Mucosa of descending colon (tissue), 3 donors: ENCODE results near the gene ETF1. TPM values are rescaled to one million over a fixed set of nuclear protein-coding genes. Genes with fewer than 3 reads are reported as not detected.
A peak's percentile ranks its signal among the peaks of the same experiment; 100 is the strongest.

Experiments used
- ATAC-seq: fragments of 200-7000 bp; cut with Tn5 transposase; one replicate; pipeline ENCODE4 v1.9.1; 2020; ENCODE audit warnings: mild to moderate bottlenecking, moderate library complexity
- DNase-seq, 3 donors: peaks; one replicate each; pipeline ENCODE4 v3.0.0-alpha.2; 2020
- H3K36me3 ChIP-seq: fragments of 200-600 bp; one replicate; pipeline ENCODE4 v1.8.0; 2021; ENCODE audit warnings: low read depth, mild to moderate bottlenecking
- H3K4me1 ChIP-seq: fragments of 200-600 bp; one replicate; pipeline ENCODE4 v1.8.0; 2021; ENCODE audit warnings: low read depth, mild to moderate bottlenecking
- H3K4me3 ChIP-seq: fragments of 200-600 bp; one replicate; pipeline ENCODE4 v1.8.0; 2021; ENCODE audit warnings: mild to moderate bottlenecking
- H3K9me3 ChIP-seq: fragments of 200-600 bp; one replicate; pipeline ENCODE4 v1.8.0; 2021; ENCODE audit warnings: mild to moderate bottlenecking
- CTCF ChIP-seq: fragments of 200-600 bp; IDR thresholded peaks from one replicate; pipeline ENCODE4 v1.8.0; 2022; ENCODE audit warnings: antibody characterized with exemption, mild to moderate bottlenecking
- intact Hi-C, 2 donors: fragments of 100-400 bp; cut with DNase I in 1 of 2; cut with micrococcal nuclease in 1 of 2; formaldehyde crosslinking; loops; one replicate each; pipeline versions ENCODE4 v1.11.0 to v1.11.1; 2022; cut with DNase I, micrococcal nuclease
- total RNA-seq, 3 donors: library from RNA; stranded (reverse); fragmentation: NEBNext Ultra II Directional in 2 of 3; extraction: Animal tissue kit (Norgen Biotek cat#: 25700) in 2 of 3; gene quantifications; one replicate each; pipeline versions ENCODE4 v1.2.1 to v1.2.4, GENCODE V29; 2021 to 2023
- donor health status: DM: no; HTN: no; CAD: no; lungs with moderate emphysema.
- donor health status: DM: no; HTN: no; CAD: no.
- donor health status: DM: no; HTN: yes; CAD: no.

The ETF1 gene
- total RNA-seq, 3 donors from 2014 or later: 66.5 to 114 (median 85.7) TPM

GRCh38 chr5:138461343-138462125 is 81.5 kb downstream of the ETF1 start:
- H3K4me3 ChIP-seq: no peak overlapping the region
- ATAC-seq: no peak
- no peaks in the 10 kb centered on the region for H3K36me3 ChIP-seq
- no peak for DNase-seq
- H3K4me1 ChIP-seq: peaks cover 10% of the 10 kb centered on the region
- no peaks in the 10 kb centered on the region for H3K9me3 ChIP-seq
- TF ChIP-seq CTCF: no peak
- intact Hi-C loops: no loop called here

DNA sequence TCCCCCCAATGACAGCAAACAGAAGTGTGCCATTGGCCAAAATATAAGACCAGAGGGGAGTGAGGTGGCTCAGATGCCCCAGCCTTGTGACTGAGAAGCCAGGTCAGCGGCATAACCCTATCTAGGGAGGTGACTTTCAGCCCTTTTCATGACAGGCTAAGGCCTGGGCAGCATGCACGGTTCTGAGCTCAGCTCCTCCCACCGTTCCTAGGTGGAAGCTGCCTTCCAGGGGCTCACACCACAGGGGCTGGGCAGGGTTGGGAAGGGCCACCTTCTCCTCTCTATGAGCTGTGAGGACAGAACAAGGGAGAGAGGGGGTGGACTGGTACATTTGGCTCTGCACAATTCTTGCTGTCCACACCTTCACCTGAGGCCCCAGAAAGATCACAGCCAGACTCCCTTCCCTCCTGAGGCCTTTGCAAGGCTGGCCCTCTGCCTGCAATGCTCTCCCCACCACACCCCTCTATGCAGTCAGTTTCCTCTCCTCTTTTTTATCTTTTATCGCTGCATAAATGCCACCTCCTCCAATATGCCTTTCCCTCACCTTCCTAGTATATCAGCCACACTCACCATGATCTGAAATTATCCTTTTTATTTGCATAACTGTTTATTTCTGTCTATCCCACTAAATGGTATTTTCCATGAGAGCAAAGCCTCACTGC is 82.9 kb downstream of the ETF1 start:
- no peak for DNase-seq
- H3K4me1 ChIP-seq: peaks cover 5% of the 10 kb centered on the region
- no peaks in the 10 kb centered on the region for H3K36me3 ChIP-seq
- H3K9me3 ChIP-seq: no peaks in the 10 kb centered on the region
- H3K4me3 ChIP-seq: no peak overlapping the region
- ATAC-seq: no peak
- TF ChIP-seq CTCF: no peak
- intact Hi-C loops: no loop called here

DNA sequence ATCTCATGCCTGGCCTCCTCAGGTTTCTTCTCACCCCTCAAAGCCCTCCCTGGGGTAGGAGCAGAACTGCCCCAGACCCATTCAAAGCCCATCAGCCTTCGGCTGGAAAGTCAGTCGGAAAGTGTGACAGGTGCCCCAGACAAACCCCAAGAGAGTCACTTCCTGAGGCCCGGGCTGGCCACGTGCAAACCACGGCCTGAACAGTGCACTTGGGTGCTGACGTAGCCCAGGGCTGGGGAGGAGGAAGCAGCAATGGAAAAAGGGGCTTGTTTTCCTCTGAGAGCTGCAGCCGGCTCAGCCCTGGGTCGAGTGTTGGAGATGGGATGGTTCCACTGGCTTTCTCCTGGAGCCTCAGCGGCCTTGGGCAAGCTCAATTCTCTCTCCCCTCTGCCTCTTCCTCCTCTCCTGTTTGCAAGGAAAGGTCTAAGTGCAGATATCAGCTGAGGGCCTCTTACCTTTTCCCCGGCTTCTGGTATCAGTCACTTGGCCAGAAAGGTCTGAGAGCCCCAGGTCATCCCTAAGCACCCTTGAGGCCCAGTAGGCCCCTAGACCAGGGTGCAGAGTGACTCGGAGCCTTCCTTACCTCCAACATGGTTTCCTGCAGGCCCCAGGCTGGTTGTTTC is 83.6 kb downstream of the ETF1 start:
- TF ChIP-seq CTCF: no peak
- H3K36me3 ChIP-seq: no peaks in the 10 kb centered on the region
- ATAC-seq: peak; percentile 18
- DNase-seq: peak; percentile 59 to 85 (median 69)
- no peak overlapping the region for H3K4me3 ChIP-seq
- H3K9me3 ChIP-seq: no peaks in the 10 kb centered on the region
- peaks cover 5% of the 10 kb centered on the region for H3K4me1 ChIP-seq
- intact Hi-C loops: loop anchor here in 1 of 2 donors (10.0 kb wide), 1 partner anchor 45 kb away; no protein-coding TSS in a partner anchor

DNA sequence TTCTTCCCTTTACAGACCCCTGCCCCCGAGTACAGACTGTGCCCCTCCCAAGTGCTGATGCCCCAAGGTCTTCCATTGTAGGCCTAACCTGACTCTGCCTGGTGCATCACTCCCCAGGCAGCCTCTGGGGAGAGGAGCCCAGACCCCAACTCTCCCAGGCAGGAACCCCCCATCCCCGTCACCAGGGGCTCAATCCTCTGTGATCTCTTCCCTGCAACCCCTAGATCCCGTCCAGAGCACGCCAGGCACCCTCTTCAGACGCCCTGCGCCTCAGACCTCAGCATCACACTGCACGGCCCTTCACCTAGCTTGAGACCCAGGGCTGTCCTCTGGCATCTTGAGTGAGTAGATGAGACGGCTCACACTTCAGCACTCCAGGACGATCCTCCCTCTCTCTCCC is 84.2 kb downstream of the ETF1 start:
- no peak for DNase-seq
- H3K36me3 ChIP-seq: no peaks in the 10 kb centered on the region
- H3K4me1 ChIP-seq: peaks cover 5% of the 10 kb centered on the region
- no peak for TF ChIP-seq CTCF
- ATAC-seq: no peak
- H3K9me3 ChIP-seq: no peaks in the 10 kb centered on the region
- H3K4me3 ChIP-seq: no peak overlapping the region
- intact Hi-C loops: loop anchor here in 1 of 2 donors (10.0 kb wide), 1 partner anchor 46 kb away; no protein-coding TSS in a partner anchor

- Histone ChIP-seq H3K9me3 (no peaks in the 10 kb centered on the region), H3K36me3 (no peaks in the 10 kb centered on the region), H3K4me1 (peaks cover 3% of the 10 kb centered on the region), H3K4me3 (no peak overlapping the region)
- DNase-seq (no peak), ATAC-seq (no peak)
- intact Hi-C loops: loop anchor here in 1 of 2 donors (10.0 kb wide), 1 partner anchor 46 kb away; no protein-coding TSS in a partner anchor
- TF ChIP-seq CTCF: no peak
Observed at GRCh38 chr5:138458384-138458783, 84.7 kb downstream of the ETF1 start.
